K562 (cell line): ENCODE results near the gene TMEM14C. TPM values are rescaled to one million over a fixed set of nuclear protein-coding genes. Genes with fewer than 3 reads are reported as not detected.

Experiments
- CBFA2T2 ChIP-seq: fragments of 450-650 bp; conservative IDR thresholded peaks from 2 replicates; pipeline ENCODE4 v1.6.1; 2017; ENCODE audit warnings: mild to moderate bottlenecking
- CREM ChIP-seq: IDR thresholded peaks from 2 replicates; pipeline ENCODE4 v1.6.1; 2014; ENCODE audit warnings: antibody characterized with exemption, low read depth
- DDX20 ChIP-seq: fragments of 450-650 bp; IDR thresholded peaks from 2 replicates; pipeline ENCODE4 v1.6.1; 2016; ENCODE audit warnings: missing genetic modification characterization, low read depth, mild to moderate bottlenecking, missing compliant biosample characterization, moderate library complexity
- FOSL1 ChIP-seq: fragments of 200-800 bp; sonication (Bioruptor generic); conservative IDR thresholded peaks from 2 replicates; pipeline ENCODE4 v1.6.1; 2016; ENCODE audit warnings: missing genetic modification characterization, missing compliant biosample characterization
- FOXA3 ChIP-seq, 2 experiments: fragments of 450-650 bp in 1 of 2; sonication (generic) in 1 of 2; formaldehyde crosslinking; IDR thresholded peaks in 1 of 2; conservative IDR thresholded peaks in 1 of 2; 2 replicates each; pipeline versions ENCODE4 v1.4.0 to v1.8.0; 2020 to 2022; ENCODE audit warnings: mild to moderate bottlenecking in 2 of 2, missing genetic modification reagents in 1 of 2
- FUS ChIP-seq: fragments of 200-400 bp; formaldehyde crosslinking; optimal IDR thresholded peaks from 2 replicates; pipeline ENCODE3; 2017; ENCODE audit warnings: low read depth, low read length
- NCOA6 ChIP-seq: fragments of 450-650 bp; IDR thresholded peaks from 2 replicates; pipeline ENCODE4 v1.6.1; 2017; ENCODE audit warnings: mild to moderate bottlenecking
- POLR2A ChIP-seq: fragments of 450-650 bp; conservative IDR thresholded peaks from 2 replicates; pipeline ENCODE4 v1.6.1; 2016
- RBFOX2 ChIP-seq: fragments of 200-400 bp; formaldehyde crosslinking; IDR thresholded peaks from 2 replicates; pipeline ENCODE4 v1.6.1; 2017; ENCODE audit warnings: low read depth, mild to moderate bottlenecking, low read length, moderate library complexity
- RNF2 ChIP-seq: sonication (generic); IDR thresholded peaks from 2 replicates; pipeline ENCODE4 v1.6.1; 2016
- TRIM24 ChIP-seq, 2 experiments: fragments of 450-650 bp; IDR thresholded peaks; 2 replicates each; pipeline ENCODE4 v1.6.1; 2016
- ZBED1 ChIP-seq: IDR thresholded peaks from 2 replicates; pipeline ENCODE4 v1.6.1; 2014
- ZBTB8A ChIP-seq: fragments of 450-650 bp; IDR thresholded peaks from 2 replicates; pipeline ENCODE4 v1.6.1; 2018; ENCODE audit warnings: mild to moderate bottlenecking, moderate library complexity; ENCODE audit not compliant: partially characterized antibody
- ZNF274 ChIP-seq: IDR thresholded peaks from 2 replicates; pipeline ENCODE4 v1.6.1; 2011; ENCODE audit warnings: low read depth, mild to moderate bottlenecking, low read length, moderate library complexity, borderline replicate concordance
- ZNF507 ChIP-seq: conservative IDR thresholded peaks from 2 replicates; pipeline ENCODE4 v1.6.1; 2017; ENCODE audit warnings: missing genetic modification characterization, missing compliant biosample characterization
- ZNF780A ChIP-seq: fragments of 250-450 bp; sonication (Bioruptor Pico); IDR thresholded peaks from 2 replicates; pipeline ENCODE4 v1.5.0; 2021; ENCODE audit warnings: mild to moderate bottlenecking
- polyA plus RNA-seq, 8 experiments: library from polyadenylated mRNA; depleted of rRNA in 4 of 8; stranded (reverse) in 5 of 8; unstranded in 3 of 8; fragments of >200 nt; fragmentation: Nextera tagmentation in 2 of 8; fragmentation: Illumina TruSeq in 1 of 8; extraction: Ambion mirVana in 2 of 8; extraction: Trizol in 1 of 8; gene quantifications; 2 replicates each; pipeline versions ENCODE4 v1.2.1 to v1.2.3, GENCODE V29; 2011 to 2014; ENCODE audit warnings: inconsistent platforms in 1 of 8, missing spikeins in 1 of 8
- total RNA-seq, 7 experiments: library from RNA; depleted of rRNA in 6 of 7; stranded (reverse); fragments of >200 nt in 6 of 7; fragmentation: Illumina TruSeq in 2 of 7; extraction: Trizol in 2 of 7; gene quantifications; 2 replicates each; pipeline versions ENCODE4 v1.2.1 to v1.2.3, GENCODE V29; 2011 to 2021; ENCODE audit warnings: low replicate concordance in 1 of 7
- TF ChIP-seq, protein P1 (sequence below): sonication (generic); formaldehyde crosslinking; IDR thresholded peaks from 2 replicates; pipeline ENCODE4 v1.8.1; 2023; ENCODE audit warnings: mild to moderate bottlenecking, missing genetic modification reagents, moderate library complexity
- TF ChIP-seq, protein P2 (sequence below): fragments of 450-650 bp; formaldehyde crosslinking; IDR thresholded peaks from 2 replicates; pipeline ENCODE4 v1.4.0; 2020; ENCODE audit warnings: mild to moderate bottlenecking
- TF ChIP-seq, protein P3 (sequence below): fragments of 450-650 bp; formaldehyde crosslinking; IDR thresholded peaks from 2 replicates; pipeline ENCODE4 v1.4.0; 2020; ENCODE audit warnings: mild to moderate bottlenecking, moderate library complexity
- TF ChIP-seq, protein P4 (sequence below), 2 experiments: fragments of 450-650 bp; formaldehyde crosslinking in 1 of 2; IDR thresholded peaks; 2 replicates each; pipeline versions ENCODE4 v1.4.0 to v1.6.1; 2014 to 2020; ENCODE audit warnings: mild to moderate bottlenecking in 2 of 2, borderline replicate concordance in 1 of 2, low read depth in 1 of 2

Gene TMEM14C
- total and polyA plus RNA-seq, 9 of the 15 experiments (the other 6 are each of a cell fraction or from before 2014, with no cell fraction given) = 151 to 496 (median 263) TPM

DNA sequence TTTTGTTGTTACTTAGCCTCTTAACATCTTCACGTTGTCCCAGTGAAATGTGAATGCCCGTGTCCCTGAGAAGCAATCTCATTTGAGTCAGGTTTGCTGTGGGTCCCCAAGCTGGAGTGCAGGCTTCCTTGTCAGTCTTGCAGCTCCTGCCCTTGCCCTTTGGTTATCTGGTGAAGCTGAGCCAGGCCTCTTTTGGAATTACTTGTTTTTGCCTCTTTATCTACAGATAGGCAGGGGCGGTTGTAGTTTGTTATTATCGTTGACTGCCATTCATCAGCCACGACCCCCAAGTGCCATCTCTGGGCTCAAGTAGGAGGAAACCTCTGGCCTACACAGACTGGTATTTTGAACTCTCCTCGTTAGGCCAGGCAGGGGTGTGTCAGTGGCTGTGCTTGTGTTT is 2.2 kb downstream of the TMEM14C start (continued):
- no peak for TF ChIP-seq NCOA6
- no peak for TF ChIP-seq ZBTB8A
- TF ChIP-seq, protein P1, sequence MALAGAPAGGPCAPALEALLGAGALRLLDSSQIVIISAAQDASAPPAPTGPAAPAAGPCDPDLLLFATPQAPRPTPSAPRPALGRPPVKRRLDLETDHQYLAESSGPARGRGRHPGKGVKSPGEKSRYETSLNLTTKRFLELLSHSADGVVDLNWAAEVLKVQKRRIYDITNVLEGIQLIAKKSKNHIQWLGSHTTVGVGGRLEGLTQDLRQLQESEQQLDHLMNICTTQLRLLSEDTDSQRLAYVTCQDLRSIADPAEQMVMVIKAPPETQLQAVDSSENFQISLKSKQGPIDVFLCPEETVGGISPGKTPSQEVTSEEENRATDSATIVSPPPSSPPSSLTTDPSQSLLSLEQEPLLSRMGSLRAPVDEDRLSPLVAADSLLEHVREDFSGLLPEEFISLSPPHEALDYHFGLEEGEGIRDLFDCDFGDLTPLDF (CRISPR knock-in tag) = no peak
- TF ChIP-seq ZBED1 = no peak
- TF ChIP-seq ZNF780A = no peak
- TF ChIP-seq RNF2 = no peak
- TF ChIP-seq FUS = no peak
- TF ChIP-seq, protein P2, sequence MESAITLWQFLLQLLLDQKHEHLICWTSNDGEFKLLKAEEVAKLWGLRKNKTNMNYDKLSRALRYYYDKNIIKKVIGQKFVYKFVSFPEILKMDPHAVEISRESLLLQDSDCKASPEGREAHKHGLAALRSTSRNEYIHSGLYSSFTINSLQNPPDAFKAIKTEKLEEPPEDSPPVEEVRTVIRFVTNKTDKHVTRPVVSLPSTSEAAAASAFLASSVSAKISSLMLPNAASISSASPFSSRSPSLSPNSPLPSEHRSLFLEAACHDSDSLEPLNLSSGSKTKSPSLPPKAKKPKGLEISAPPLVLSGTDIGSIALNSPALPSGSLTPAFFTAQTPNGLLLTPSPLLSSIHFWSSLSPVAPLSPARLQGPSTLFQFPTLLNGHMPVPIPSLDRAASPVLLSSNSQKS (CRISPR knock-in tag) = no peak
- peak; percentile 40 to 72; a peak in 2 of 4 replicates for TF ChIP-seq TRIM24 (IDR thresholded peaks at IDR 0.05)
- TF ChIP-seq RBFOX2 = no peak
- TF ChIP-seq, protein P3, sequence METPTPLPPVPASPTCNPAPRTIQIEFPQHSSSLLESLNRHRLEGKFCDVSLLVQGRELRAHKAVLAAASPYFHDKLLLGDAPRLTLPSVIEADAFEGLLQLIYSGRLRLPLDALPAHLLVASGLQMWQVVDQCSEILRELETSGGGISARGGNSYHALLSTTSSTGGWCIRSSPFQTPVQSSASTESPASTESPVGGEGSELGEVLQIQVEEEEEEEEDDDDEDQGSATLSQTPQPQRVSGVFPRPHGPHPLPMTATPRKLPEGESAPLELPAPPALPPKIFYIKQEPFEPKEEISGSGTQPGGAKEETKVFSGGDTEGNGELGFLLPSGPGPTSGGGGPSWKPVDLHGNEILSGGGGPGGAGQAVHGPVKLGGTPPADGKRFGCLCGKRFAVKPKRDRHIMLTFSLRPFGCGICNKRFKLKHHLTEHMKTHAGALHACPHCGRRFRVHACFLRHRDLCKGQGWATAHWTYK (CRISPR knock-in tag) = no peak
- no peak for TF ChIP-seq FOXA3 (CRISPR knock-in tag; conservative IDR thresholded peaks at IDR 0.05 in 1 of 2, IDR thresholded peaks at IDR 0.05 in 1 of 2)
- TF ChIP-seq DDX20 = no peak
- TF ChIP-seq POLR2A = no peak
- TF ChIP-seq ZNF274 = no peak
- TF ChIP-seq FOSL1 (tag) = no peak
- TF ChIP-seq, protein P4, sequence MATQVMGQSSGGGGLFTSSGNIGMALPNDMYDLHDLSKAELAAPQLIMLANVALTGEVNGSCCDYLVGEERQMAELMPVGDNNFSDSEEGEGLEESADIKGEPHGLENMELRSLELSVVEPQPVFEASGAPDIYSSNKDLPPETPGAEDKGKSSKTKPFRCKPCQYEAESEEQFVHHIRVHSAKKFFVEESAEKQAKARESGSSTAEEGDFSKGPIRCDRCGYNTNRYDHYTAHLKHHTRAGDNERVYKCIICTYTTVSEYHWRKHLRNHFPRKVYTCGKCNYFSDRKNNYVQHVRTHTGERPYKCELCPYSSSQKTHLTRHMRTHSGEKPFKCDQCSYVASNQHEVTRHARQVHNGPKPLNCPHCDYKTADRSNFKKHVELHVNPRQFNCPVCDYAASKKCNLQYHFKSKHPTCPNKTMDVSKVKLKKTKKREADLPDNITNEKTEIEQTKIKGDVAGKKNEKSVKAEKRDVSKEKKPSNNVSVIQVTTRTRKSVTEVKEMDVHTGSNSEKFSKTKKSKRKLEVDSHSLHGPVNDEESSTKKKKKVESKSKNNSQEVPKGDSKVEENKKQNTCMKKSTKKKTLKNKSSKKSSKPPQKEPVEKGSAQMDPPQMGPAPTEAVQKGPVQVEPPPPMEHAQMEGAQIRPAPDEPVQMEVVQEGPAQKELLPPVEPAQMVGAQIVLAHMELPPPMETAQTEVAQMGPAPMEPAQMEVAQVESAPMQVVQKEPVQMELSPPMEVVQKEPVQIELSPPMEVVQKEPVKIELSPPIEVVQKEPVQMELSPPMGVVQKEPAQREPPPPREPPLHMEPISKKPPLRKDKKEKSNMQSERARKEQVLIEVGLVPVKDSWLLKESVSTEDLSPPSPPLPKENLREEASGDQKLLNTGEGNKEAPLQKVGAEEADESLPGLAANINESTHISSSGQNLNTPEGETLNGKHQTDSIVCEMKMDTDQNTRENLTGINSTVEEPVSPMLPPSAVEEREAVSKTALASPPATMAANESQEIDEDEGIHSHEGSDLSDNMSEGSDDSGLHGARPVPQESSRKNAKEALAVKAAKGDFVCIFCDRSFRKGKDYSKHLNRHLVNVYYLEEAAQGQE (IDR thresholded peaks at IDR 0.05; ENCODE audit: borderline replicate concordance) = no peak
- TF ChIP-seq, protein P4 (CRISPR knock-in tag; IDR thresholded peaks at IDR 0.05; ENCODE audit: low read depth) = no peak
- peak; percentile 92 for TF ChIP-seq CBFA2T2
- peak; percentile 41 for TF ChIP-seq CREM
- TF ChIP-seq ZNF507 (tag) = no peak
